Measurements from ENCODE around the gene CRYBG3. TPM values are rescaled to one million over a fixed set of nuclear protein-coding genes. Genes with fewer than 3 reads are reported as not detected.

CRYBG3 gene
- total RNA-seq, 1 experiment from 2014 or later, result 5.9 TPM

- Histone ChIP-seq H3K23ac (ENCODE audit: insufficient read length, low read depth, low read length) (no peak overlapping the region), H4K20me1 (ENCODE audit: control insufficient read depth, insufficient read depth, insufficient read length) (no peaks in the 10 kb centered on the region), H3K4me1 (ENCODE audit: insufficient read depth, low read length) (no peaks in the 10 kb centered on the region), H2BK5ac (ENCODE audit: insufficient read length, low read length) (no peak overlapping the region), H2BK20ac (ENCODE audit: low read depth, low read length, poor library complexity, severe bottlenecking) (no peak overlapping the region), H2AK5ac (ENCODE audit: insufficient read length, low read length) (no peak overlapping the region), H3K27ac (ENCODE audit: insufficient read length, low read depth, low read length) (no peak overlapping the region), H3K79me1 (ENCODE audit: insufficient read depth, low read depth, low read length, poor library complexity, severe bottlenecking) (no peaks in the 10 kb centered on the region), H4K8ac (replicated peaks; ENCODE audit: insufficient read length, low read depth, low read length) (no peak overlapping the region), H4K5ac (ENCODE audit: insufficient read length, low read depth, low read length) (no peak overlapping the region), H4K91ac (ENCODE audit: insufficient read length, low read depth, low read length) (no peak overlapping the region), H3K4ac (ENCODE audit: low read depth, low read length) (no peak overlapping the region), H3K27me3 (ENCODE audit: insufficient read depth, low read length) (no peaks in the 10 kb centered on the region), H2BK120ac (ENCODE audit: low read depth, low read length, poor library complexity, severe bottlenecking) (no peak overlapping the region), H3T11ph (ENCODE audit: low read length) (no peak overlapping the region), H2BK12ac (ENCODE audit: insufficient read length, low read depth, low read length) (no peak overlapping the region), H3K79me2 (ENCODE audit: insufficient read depth, low read length) (no peaks in the 10 kb centered on the region), H3K14ac (ENCODE audit: insufficient read depth, low read length) (no peak overlapping the region), H3K4me2 (ENCODE audit: insufficient read depth, insufficient read length, low read length) (no peak overlapping the region), H3K9me3 (ENCODE audit: control insufficient read depth, low read depth, low read length) (no peaks in the 10 kb centered on the region), H3K18ac (ENCODE audit: insufficient read length, low read depth, low read length) (no peak overlapping the region), H3K23me2 (ENCODE audit: insufficient read length, low read depth, low read length, poor library complexity, severe bottlenecking) (peaks cover 5% of the 10 kb centered on the region), H2BK15ac (ENCODE audit: low read depth, low read length) (no peak overlapping the region), H2AFZ (ENCODE audit: low read length) (no peak overlapping the region), H3K9ac (ENCODE audit: extremely low read depth, insufficient read length, low read length) (no peak overlapping the region), H3K56ac (ENCODE audit: insufficient read length, low read depth, low read length) (no peak overlapping the region)
- no peak overlapping the region for H3K27ac Mint-ChIP-seq
- TF ChIP-seq, protein P1, sequence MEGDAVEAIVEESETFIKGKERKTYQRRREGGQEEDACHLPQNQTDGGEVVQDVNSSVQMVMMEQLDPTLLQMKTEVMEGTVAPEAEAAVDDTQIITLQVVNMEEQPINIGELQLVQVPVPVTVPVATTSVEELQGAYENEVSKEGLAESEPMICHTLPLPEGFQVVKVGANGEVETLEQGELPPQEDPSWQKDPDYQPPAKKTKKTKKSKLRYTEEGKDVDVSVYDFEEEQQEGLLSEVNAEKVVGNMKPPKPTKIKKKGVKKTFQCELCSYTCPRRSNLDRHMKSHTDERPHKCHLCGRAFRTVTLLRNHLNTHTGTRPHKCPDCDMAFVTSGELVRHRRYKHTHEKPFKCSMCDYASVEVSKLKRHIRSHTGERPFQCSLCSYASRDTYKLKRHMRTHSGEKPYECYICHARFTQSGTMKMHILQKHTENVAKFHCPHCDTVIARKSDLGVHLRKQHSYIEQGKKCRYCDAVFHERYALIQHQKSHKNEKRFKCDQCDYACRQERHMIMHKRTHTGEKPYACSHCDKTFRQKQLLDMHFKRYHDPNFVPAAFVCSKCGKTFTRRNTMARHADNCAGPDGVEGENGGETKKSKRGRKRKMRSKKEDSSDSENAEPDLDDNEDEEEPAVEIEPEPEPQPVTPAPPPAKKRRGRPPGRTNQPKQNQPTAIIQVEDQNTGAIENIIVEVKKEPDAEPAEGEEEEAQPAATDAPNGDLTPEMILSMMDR (conservative IDR thresholded peaks at IDR 0.05), result no peak
- H3K9me3 Mint-ChIP-seq, result no peaks in the 10 kb centered on the region
- no CpG with 5 or more reads among the region's 2 CpGs for WGBS (ENCODE audit: extremely low coverage, insufficient read length, low lambda C conversion rate)
- H3K36me3 Mint-ChIP-seq (ENCODE audit: insufficient read depth in 1 of 3, low read depth in 3 of 3), result no peaks in the 10 kb centered on the region
- no peak for DNase-seq
- H3K4me3 Mint-ChIP-seq, result no peak overlapping the region
- peaks cover 11% of the 10 kb centered on the region in 2 experiments for H3K4me1 Mint-ChIP-seq
- peaks cover 18% of the 10 kb centered on the region for H3K27me3 Mint-ChIP-seq (ENCODE audit: low read depth)
Observed at GRCh38 chr3:97816811-97817210, 5.0 kb upstream of the CRYBG3 start.

Data from H9 (cell line).